GM19023 (cell line): ENCODE measurements around the gene KATNB1.

Experiments used
- ATAC-seq: cut with Tn5 transposase; IDR thresholded peaks from one replicate; pipeline ENCODE4 v1.9.1; 2021; ENCODE audit warnings: mild to moderate bottlenecking, moderate library complexity; ENCODE audit not compliant: unreplicated experiment

Gene KATNB1

DNA sequence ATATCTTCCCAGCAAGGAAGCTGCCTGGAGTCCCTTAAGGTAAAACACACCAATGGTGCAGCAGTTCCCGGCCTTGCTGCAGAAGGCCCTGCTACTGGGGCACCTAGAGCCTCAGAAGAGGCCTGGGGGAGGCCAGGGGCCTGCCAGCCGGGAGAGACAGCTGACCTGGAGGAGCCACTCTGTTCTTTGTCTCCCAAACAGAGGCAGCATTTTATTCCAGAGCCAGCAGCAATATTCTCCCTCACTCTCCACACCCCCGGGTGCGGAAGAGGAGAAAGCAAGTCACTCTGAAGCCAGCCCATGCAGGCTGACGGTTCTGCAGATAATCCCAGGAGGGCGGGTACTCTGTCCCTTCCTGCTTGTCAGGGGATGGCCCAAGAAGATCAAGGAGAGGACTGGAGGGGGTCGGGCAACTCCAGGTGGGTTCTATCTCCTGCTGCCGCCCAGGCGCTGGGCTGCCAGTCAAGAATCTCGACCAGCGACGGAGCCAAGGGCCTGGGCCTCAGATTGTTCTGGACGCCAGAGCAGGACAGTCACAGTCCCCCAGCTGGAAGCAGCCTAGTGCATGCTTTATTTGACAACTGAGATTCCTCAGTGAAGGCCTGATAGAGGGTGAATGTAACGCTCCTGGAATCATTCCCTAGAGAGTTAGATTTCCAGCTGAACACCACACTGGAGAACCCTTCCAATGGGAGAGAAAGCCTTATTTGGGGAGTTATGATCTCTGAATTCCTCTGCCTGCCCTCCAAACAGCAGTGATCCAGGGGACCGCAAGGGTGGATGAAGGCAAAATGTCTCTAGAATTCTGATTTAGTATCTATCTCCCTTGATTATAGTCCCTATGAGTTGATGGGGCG is 67.8 kb downstream of the KATNB1 start:
- ATAC-seq = no peak

- ATAC-seq = no peak
These were observed 68.7 kb downstream of the KATNB1 start for GRCh38 chr16:57804111-57804837.

- no peak for ATAC-seq
These were observed 69.6 kb downstream of the KATNB1 start for GRCh38 chr16:57805176-57805575.
